IPS DF 4.7 (cell line): ENCODE measurements around the gene HOXD8.

Source experiments
- DNase-seq: peaks from one replicate; pipeline ENCODE4 v3.0.0-alpha.2; 2013; ENCODE audit warnings: low spot score; ENCODE audit errors: extremely low read depth

HOXD8 gene

GRCh38 chr2:176172007-176172894 lies 42.7 kb downstream of the HOXD8 start:
- no peak for DNase-seq

GRCh38 chr2:176172895-176173566 lies 43.5 kb downstream of the HOXD8 start:
- DNase-seq: no peak

- DNase-seq: no peak
These were observed 44.3 kb downstream of the HOXD8 start for GRCh38 chr2:176173567-176174381.

GRCh38 chr2:176174382-176174823 lies 44.9 kb downstream of the HOXD8 start:
- no peak for DNase-seq

GRCh38 chr2:176174824-176175708 lies 45.6 kb downstream of the HOXD8 start:
- DNase-seq: no peak

- no peak for DNase-seq
These were observed 46.5 kb downstream of the HOXD8 start for GRCh38 chr2:176175709-176176607.

- DNase-seq: no peak
These were observed 48.1 kb downstream of the HOXD8 start for GRCh38 chr2:176177580-176178037.

GRCh38 chr2:176178038-176178756 lies 48.7 kb downstream of the HOXD8 start:
- no peak for DNase-seq

GRCh38 chr2:176178757-176179295 lies 49.3 kb downstream of the HOXD8 start:
- DNase-seq: no peak

GRCh38 chr2:176181551-176181950 lies 52.0 kb downstream of the HOXD8 start:
- no peak for DNase-seq
